ENCODE data around the gene PLXNA1.

Gene PLXNA1

GRCh38 chr3:127002195-127003174 is 19.6 kb downstream of the PLXNA1 start:
- peak; percentile 93 for DNase-seq (ENCODE audit: low spot score)

- DNase-seq (ENCODE audit: low spot score) = no peak
Observed at GRCh38 chr3:127003175-127003555, 20.2 kb downstream of the PLXNA1 start.

GRCh38 chr3:127003601-127004280 is 20.8 kb downstream of the PLXNA1 start:
- DNase-seq (ENCODE audit: low spot score) = no peak

GRCh38 chr3:127004641-127005397 is 21.9 kb downstream of the PLXNA1 start:
- no peak for DNase-seq (ENCODE audit: low spot score)

- DNase-seq (ENCODE audit: low spot score) = no peak
Observed at GRCh38 chr3:127005864-127006500, 23.1 kb downstream of the PLXNA1 start.

GRCh38 chr3:127006781-127007436 is 24.0 kb downstream of the PLXNA1 start:
- DNase-seq (ENCODE audit: low spot score) = peak; percentile 20

GRCh38 chr3:127008236-127008635 is 25.3 kb downstream of the PLXNA1 start:
- no peak for DNase-seq (ENCODE audit: low spot score)

GRCh38 chr3:127009531-127009930 is 26.6 kb downstream of the PLXNA1 start:
- no peak for DNase-seq (ENCODE audit: low spot score)

- DNase-seq (ENCODE audit: low spot score) = no peak
Observed at GRCh38 chr3:127011270-127011992, 28.5 kb downstream of the PLXNA1 start.

GRCh38 chr3:127012091-127012490 is 29.2 kb downstream of the PLXNA1 start:
- DNase-seq (ENCODE audit: low spot score) = no peak

GRCh38 chr3:127013181-127013580 is 30.3 kb downstream of the PLXNA1 start:
- DNase-seq (ENCODE audit: low spot score) = no peak

- no peak for DNase-seq (ENCODE audit: low spot score)
Observed at GRCh38 chr3:127013758-127014535, 31.0 kb downstream of the PLXNA1 start.

GRCh38 chr3:127014536-127015281 is 31.8 kb downstream of the PLXNA1 start:
- no peak for DNase-seq (ENCODE audit: low spot score)

- DNase-seq (ENCODE audit: low spot score) = no peak
Observed at GRCh38 chr3:127015282-127016042, 32.5 kb downstream of the PLXNA1 start.

GRCh38 chr3:127016043-127016343 is 33.1 kb downstream of the PLXNA1 start:
- DNase-seq (ENCODE audit: low spot score) = no peak

GRCh38 chr3:127016461-127016860 is 33.5 kb downstream of the PLXNA1 start:
- DNase-seq (ENCODE audit: low spot score) = no peak

GRCh38 chr3:127017229-127017628 is 34.3 kb downstream of the PLXNA1 start:
- DNase-seq (ENCODE audit: low spot score) = no peak

- DNase-seq (ENCODE audit: low spot score) = no peak
Observed at GRCh38 chr3:127017781-127018180, 34.9 kb downstream of the PLXNA1 start.
